Esophagus squamous epithelium (tissue), 5 donors: ENCODE measurements around the gene RUNDC1. TPM values are rescaled to one million over a fixed set of nuclear protein-coding genes. Genes with fewer than 3 reads are reported as not detected.

ENCODE experiments used
- DNase-seq: peaks from one replicate; lab custom pipeline; 2025; lab: John Stamatoyannopoulos, UW
- H3K27ac ChIP-seq, 4 donors: fragments of 200-600 bp; sonication (generic); one replicate each; pipeline ENCODE4 v1.5.1; 2016 to 2019; ENCODE audit warnings: mild to moderate bottlenecking in 1 of 4
- H3K27me3 ChIP-seq, 4 donors: fragments of 200-600 bp; sonication (generic); 1 replicate in 3 of 4; 2 replicates in 1 of 4; pipeline versions ENCODE4 v1.5.1 to v1.6.0; 2017 to 2021; ENCODE audit warnings: antibody characterized with exemption in 1 of 4
- H3K36me3 ChIP-seq, 3 donors: fragments of 200-600 bp; sonication (generic); one replicate each; pipeline ENCODE4 v1.5.1; 2016 to 2019
- H3K4me1 ChIP-seq, 3 donors: fragments of 200-600 bp; sonication (generic); one replicate each; pipeline ENCODE4 v1.5.1; 2017 to 2019
- H3K4me3 ChIP-seq, 4 donors: fragments of 200-600 bp; sonication (generic); 1 replicate in 3 of 4; 2 replicates in 1 of 4; pipeline ENCODE4 v1.5.1; 2016 to 2019; ENCODE audit warnings: mild to moderate bottlenecking in 2 of 4, moderate library complexity in 1 of 4
- H3K9me3 ChIP-seq, 3 donors: fragments of 200-600 bp; sonication (generic); one replicate each; pipeline ENCODE4 v1.5.1; 2016 to 2019
- CTCF ChIP-seq, 6 experiments: fragments of 450-650 bp in 4 of 6; fragments of 200-600 bp in 2 of 6; sonication (generic) in 2 of 6; IDR thresholded peaks; one replicate each; pipeline ENCODE4 v1.5.1; 2016 to 2019; ENCODE audit warnings: antibody characterized with exemption in 6 of 6, mild to moderate bottlenecking in 4 of 6, moderate library complexity in 4 of 6
- POLR2A ChIP-seq, 4 donors: fragments of 450-650 bp; IDR thresholded peaks; one replicate each; pipeline ENCODE4 v1.6.1; 2017; ENCODE audit warnings: antibody characterized with exemption in 4 of 4, mild to moderate bottlenecking in 4 of 4, moderate library complexity in 3 of 4
- WGBS, 2 donors: methylation state at CpG; one replicate each; pipeline ENCODE4 v1.1.5; 2018; 5-methylcytosine and 5-hydroxymethylcytosine counted together
- intact Hi-C: fragments of 100-400 bp; cut with DNase I; formaldehyde crosslinking; loops from one replicate; pipeline ENCODE4 v1.15.0; 2022
- total RNA-seq, 4 donors: library from RNA; depleted of rRNA; stranded (reverse); fragments of >200 nt; gene quantifications; one replicate each; pipeline ENCODE4 v1.1.0, GENCODE V29; 2016
- donor health status: DM: yes; HTN: yes; CAD: no.

The RUNDC1 gene
- total RNA-seq, 4 donors from 2014 or later: 7.4 to 9.8 (median 8.5) TPM

DNA sequence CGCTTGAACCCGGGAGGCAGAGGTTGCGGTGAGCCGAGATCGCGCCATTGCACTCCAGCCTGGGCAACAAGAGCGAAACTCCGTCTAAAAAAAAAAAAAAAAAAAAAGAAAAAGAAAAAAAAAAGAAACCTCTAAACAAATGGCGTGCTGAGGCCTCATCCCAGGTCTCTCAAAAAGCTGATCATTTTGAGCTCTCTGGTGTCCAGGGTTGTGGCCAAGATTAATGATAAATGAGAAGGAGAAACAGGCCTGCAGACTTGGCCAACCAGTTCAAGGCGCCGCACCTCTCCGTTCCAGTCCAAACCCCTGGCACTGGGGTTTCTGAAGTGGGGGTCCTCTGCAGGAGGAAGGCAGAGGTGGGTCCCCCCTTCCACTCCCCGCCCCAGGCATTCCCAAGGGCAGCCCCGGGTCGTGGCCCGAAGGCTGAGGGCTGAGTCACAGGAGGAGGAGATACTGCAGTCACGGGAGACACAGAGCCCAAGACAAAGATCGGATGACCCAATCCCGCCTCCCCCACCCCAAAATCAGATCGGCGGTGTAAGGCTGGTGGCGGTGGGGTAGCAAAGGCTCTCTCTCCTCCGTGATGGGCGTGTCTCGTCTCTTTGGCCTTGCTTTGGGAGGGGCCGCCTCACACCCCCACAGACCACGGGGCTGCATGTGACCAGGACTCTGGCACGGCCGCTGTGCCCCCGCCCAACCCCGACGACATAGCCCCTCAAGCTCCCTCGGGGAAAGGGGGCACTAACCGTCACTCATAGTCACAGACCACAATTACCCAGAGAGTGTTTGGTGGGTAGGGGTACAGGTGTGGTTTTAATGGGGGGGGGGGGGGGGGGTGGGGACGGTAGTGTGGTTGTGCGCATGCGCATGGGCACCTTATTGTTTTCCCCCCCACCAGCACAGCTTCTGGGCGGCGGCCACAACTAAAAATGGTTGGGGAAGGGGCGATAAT is 40.7 kb downstream of the RUNDC1 start:
- Histone ChIP-seq H3K36me3 (peaks cover 2 to 24% (median 5%) of the 10 kb centered on the region in 3 donors), H3K4me1 (peaks cover 20 to 71% (median 39%) of the 10 kb centered on the region in 3 donors), H3K4me3 (peak overlapping the region; percentile 77 to 97 (median 84)), H3K27ac (peak overlapping the region; percentile 80 to 96 (median 91)), H3K27me3 (no peaks in the 10 kb centered on the region), H3K9me3 (no peaks in the 10 kb centered on the region)
- DNase-seq: no peak
- intact Hi-C loops: loop anchor here (10.0 kb wide), 1 partner anchor 104 kb away; the partner anchor contains the start of gene BRCA1
- 23 to 56% methylated on average over 5 to 17 of the region's 40 CpGs for WGBS, 2 donors
- TF ChIP-seq CTCF (IDR thresholded peaks at IDR 0.05) (no peak), POLR2A (IDR thresholded peaks at IDR 0.05) (peak in 1 of 4 donors; percentile 28)

DNA sequence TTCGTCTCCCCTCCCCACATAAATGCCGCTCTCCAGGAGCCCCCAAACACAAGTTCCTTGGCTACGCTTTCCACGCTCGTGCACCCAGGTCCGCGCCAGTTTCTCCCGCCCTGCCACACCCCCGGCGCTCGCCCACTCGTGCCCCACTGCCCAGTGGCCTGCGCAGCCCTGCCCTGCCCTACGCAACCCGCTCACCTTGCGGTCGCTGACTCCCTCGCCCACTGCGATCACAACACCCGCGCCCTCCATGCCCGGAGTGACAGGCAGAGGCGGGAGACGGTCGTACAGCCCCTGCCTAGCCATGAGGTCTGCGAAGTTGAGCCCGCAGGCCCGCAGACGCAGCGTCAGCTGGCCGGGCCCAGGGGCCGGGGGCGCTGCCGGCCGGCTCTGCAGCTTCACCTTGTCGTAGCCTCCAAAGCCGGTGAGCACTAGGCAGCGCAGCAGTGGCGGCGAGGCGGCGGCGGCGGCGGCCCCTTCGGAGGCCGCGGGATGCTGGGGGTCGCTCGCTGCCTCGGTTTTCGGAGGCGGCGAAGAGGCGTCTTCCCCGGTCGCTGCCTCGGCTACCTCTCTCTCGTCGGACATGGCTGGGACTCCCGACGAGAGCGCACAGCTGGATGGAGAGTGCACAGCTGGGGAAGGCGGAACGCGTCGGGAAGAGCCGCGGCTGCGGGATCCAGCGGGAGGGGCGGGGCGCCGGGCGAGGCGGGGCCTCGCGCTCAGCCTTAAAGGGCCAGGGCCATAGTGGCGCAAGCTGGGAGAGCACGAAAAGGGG is 41.6 kb downstream of the RUNDC1 start, which contains the start of gene VAT1:
Gene VAT1 (minus strand): TSS at position 645 of the 772 bp plus-strand sequence. CDS start 63 bp downstream, at position 582.
- H3K27me3 ChIP-seq: no peaks in the 10 kb centered on the region
- peak within 1 kb of the TSS; percentile 77 to 97 (median 84) for H3K4me3 ChIP-seq
- no peaks in the 10 kb centered on the region for H3K9me3 ChIP-seq
- peaks cover 20 to 66% (median 35%) of the 10 kb centered on the region in 3 donors for H3K4me1 ChIP-seq
- DNase-seq: no peak
- intact Hi-C loops: loop anchor here (10.0 kb wide), 1 partner anchor 103 kb away; the partner anchor contains the start of gene BRCA1
- WGBS, 2 donors: 0 to 1% methylated on average over 19 to 21 of the region's 80 CpGs
- H3K27ac ChIP-seq: peak within 1 kb of the TSS; percentile 80 to 96 (median 91)
- peaks cover 0 to 15% (median 0%) of the 10 kb centered on the region in 3 donors for H3K36me3 ChIP-seq
- TF ChIP-seq POLR2A (IDR thresholded peaks at IDR 0.05) (peak in 1 of 4 donors; percentile 63), CTCF (IDR thresholded peaks at IDR 0.05) (peak in 1 of 6 experiments; percentile 3)

DNA sequence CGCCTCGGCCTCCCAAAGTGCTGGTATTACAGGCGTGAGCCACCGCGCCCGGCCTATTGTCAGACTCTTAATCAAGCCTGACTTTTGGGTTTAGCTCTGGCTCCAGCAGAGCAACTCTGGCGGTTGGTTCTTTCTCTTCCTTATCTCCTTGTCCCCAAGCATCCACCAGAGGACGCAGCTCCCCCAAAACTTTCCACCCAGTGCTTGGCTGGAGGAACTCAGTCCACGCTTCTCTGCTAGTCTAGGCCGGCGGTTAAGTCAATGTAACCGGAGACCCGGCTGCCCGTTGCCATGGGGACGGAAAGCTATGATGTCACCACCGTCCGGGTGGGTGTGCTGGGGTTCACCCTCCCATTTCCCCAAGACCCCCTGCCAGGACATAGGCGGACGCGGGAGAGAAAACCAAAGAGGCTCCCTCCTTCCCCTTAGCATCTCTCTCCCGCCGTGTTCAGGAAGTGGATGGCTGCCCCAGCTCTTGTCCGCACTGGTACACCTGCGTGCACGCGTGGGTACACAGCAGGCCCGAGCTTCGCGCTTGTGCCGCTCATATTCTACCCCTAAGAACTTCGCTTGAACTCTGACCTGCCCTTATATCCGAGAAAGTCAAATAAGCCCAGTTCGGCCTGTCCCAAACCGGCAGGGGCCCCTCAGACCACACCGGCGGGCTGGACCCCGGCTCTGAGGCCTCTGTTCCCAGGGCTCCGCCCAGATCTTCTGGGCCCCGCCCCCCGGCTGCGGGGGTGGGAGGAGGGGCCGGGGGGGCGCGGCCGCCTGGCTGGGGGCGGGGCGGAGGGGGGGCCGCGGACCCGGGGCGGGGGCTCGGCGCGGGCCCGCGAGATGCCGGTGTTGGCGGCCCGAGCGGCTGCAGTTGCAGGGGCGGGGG is 44.3 kb downstream of the RUNDC1 start, which contains the start of gene RND2:
Gene RND2 (plus strand): TSS at position 825 of the 883 bp plus-strand sequence. CDS start 117 bp downstream, outside the sequence.
- no peaks in the 10 kb centered on the region for H3K36me3 ChIP-seq
- peak; percentile 44 for DNase-seq
- intact Hi-C loops: loop anchor here (10.0 kb wide), 1 partner anchor 100 kb away; the partner anchor contains the start of gene BRCA1
- peak within 1 kb of the TSS; percentile 48 to 87 (median 76) for H3K27ac ChIP-seq
- peak within 1 kb of the TSS; percentile 35 to 80 (median 60) for H3K4me3 ChIP-seq
- no peaks in the 10 kb centered on the region for H3K27me3 ChIP-seq
- TF ChIP-seq CTCF (IDR thresholded peaks at IDR 0.05) (peak; percentile 50 to 82 (median 71)), POLR2A (IDR thresholded peaks at IDR 0.05) (no peak)
- 0 to 1% methylated on average over 3 to 11 of the region's 61 CpGs for WGBS, 2 donors
- peaks cover 18 to 45% (median 20%) of the 10 kb centered on the region in 3 donors for H3K4me1 ChIP-seq
- H3K9me3 ChIP-seq: no peaks in the 10 kb centered on the region

DNA sequence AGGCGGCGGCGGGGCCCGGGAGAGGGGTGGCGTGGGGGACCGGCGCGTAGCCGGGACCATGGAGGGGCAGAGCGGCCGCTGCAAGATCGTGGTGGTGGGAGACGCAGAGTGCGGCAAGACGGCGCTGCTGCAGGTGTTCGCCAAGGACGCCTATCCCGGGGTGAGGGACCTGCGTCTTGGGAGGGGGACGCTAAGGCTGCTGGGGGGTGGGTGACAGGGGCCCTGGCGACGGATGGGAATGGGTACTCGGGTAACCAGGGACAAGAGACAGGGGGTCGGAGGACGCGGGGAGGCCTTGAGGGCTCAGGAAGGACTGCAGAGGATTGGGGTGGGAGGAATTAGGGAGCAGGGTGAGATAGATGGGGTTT is 44.9 kb downstream of the RUNDC1 start:
- Histone ChIP-seq H3K27ac (peak overlapping the region; percentile 48 to 87 (median 67)), H3K36me3 (no peaks in the 10 kb centered on the region), H3K4me1 (peaks cover 11 to 39% (median 14%) of the 10 kb centered on the region in 3 donors), H3K9me3 (no peaks in the 10 kb centered on the region), H3K4me3 (peak overlapping the region; percentile 35 to 80 (median 60)), H3K27me3 (no peaks in the 10 kb centered on the region)
- WGBS, 2 donors: 10% methylated on average over 18 to 21 of the region's 27 CpGs
- DNase-seq: no peak
- intact Hi-C loops: loop anchor here (10.0 kb wide), 1 partner anchor 100 kb away; the partner anchor contains the start of gene BRCA1
- TF ChIP-seq POLR2A (IDR thresholded peaks at IDR 0.05): no peak
- TF ChIP-seq CTCF (IDR thresholded peaks at IDR 0.05): no peak
